Mesenchymal stem cell (in vitro differentiated cells and primary cell): ENCODE data around the gene NIBAN1.
"Not testable (repeated sequence)": the region's sequence is repeated elsewhere in the genome, so short reads cannot be mapped to it uniquely, and the experiment has no call there.

Experiments used
- DNase-seq: peaks from one replicate; pipeline ENCODE4 v3.0.0-alpha.2; 2013
- H2AFZ ChIP-seq: one replicate; pipeline ENCODE4 v1.6.1; 2013; ENCODE audit warnings: low read depth, mild to moderate bottlenecking, control low read depth, inconsistent platforms, low read length, moderate library complexity
- H2AK5ac ChIP-seq: 2 replicates; pipeline ENCODE4 v1.6.1; 2013; ENCODE audit warnings: low read length, moderate library complexity, mild to moderate bottlenecking, inconsistent platforms; ENCODE audit not compliant: severe bottlenecking
- H2BK120ac ChIP-seq: one replicate; pipeline ENCODE4 v1.6.1; 2013; ENCODE audit warnings: low read depth, mild to moderate bottlenecking, inconsistent platforms, low read length, moderate library complexity
- H2BK12ac ChIP-seq, 2 experiments: one replicate each; pipeline ENCODE4 v1.6.1; 2013; ENCODE audit warnings: inconsistent platforms in 2 of 2, low read length in 2 of 2, mild to moderate bottlenecking in 2 of 2, moderate library complexity in 2 of 2, control low read depth in 1 of 2
- H2BK15ac ChIP-seq: one replicate; pipeline ENCODE4 v1.6.1; 2013; ENCODE audit warnings: mild to moderate bottlenecking, low read depth, inconsistent platforms; ENCODE audit not compliant: poor library complexity, severe bottlenecking
- H2BK5ac ChIP-seq: 2 replicates; pipeline ENCODE4 v1.6.1; 2013; ENCODE audit warnings: low read depth, mild to moderate bottlenecking, low read length, control low read depth, inconsistent platforms; ENCODE audit not compliant: poor library complexity, severe bottlenecking
- H3K14ac ChIP-seq, 2 experiments: one replicate each; pipeline ENCODE4 v1.6.1; 2013; ENCODE audit warnings: inconsistent platforms in 2 of 2, low read length in 2 of 2, control low read depth in 1 of 2, mild to moderate bottlenecking in 1 of 2, moderate library complexity in 1 of 2
- H3K18ac ChIP-seq, 2 experiments: one replicate each; pipeline ENCODE4 v1.6.1; 2013; ENCODE audit warnings: inconsistent platforms in 2 of 2, low read length in 2 of 2, control low read depth in 1 of 2, low read depth in 1 of 2, mild to moderate bottlenecking in 1 of 2
- H3K23ac ChIP-seq, 2 experiments: one replicate each; pipeline ENCODE4 v1.6.1; 2013; ENCODE audit warnings: inconsistent platforms in 2 of 2, low read length in 2 of 2, mild to moderate bottlenecking in 2 of 2, moderate library complexity in 2 of 2, control low read depth in 1 of 2
- H3K27ac ChIP-seq: 2 replicates; pipeline ENCODE4 v1.5.1; 2013; ENCODE audit warnings: mild to moderate bottlenecking, moderate library complexity, low read length, control low read depth, inconsistent platforms; ENCODE audit not compliant: poor library complexity, severe bottlenecking
- H3K27me3 ChIP-seq, 2 experiments: 2 replicates each; pipeline versions ENCODE4 v1.6.1 to v1.7.0; 2013; ENCODE audit warnings: low read length in 2 of 2, mild to moderate bottlenecking in 2 of 2, moderate library complexity in 2 of 2, control low read depth in 1 of 2, inconsistent platforms in 1 of 2; ENCODE audit not compliant: control insufficient read depth in 1 of 2, insufficient read depth in 1 of 2
- H3K36me3 ChIP-seq, 2 experiments: 2 replicates each; pipeline versions ENCODE4 v1.6.1 to v1.7.0; 2013; ENCODE audit warnings: low read length in 2 of 2, control low read depth in 1 of 2, inconsistent platforms in 1 of 2, low read depth in 1 of 2, mild to moderate bottlenecking in 1 of 2; ENCODE audit not compliant: insufficient read depth in 2 of 2, control insufficient read depth in 1 of 2
- H3K4ac ChIP-seq, 2 experiments: one replicate each; pipeline ENCODE4 v1.6.1; 2013; ENCODE audit warnings: inconsistent platforms in 2 of 2, low read length in 2 of 2, mild to moderate bottlenecking in 2 of 2, moderate library complexity in 2 of 2, control low read depth in 1 of 2, low read depth in 1 of 2
- H3K4me1 ChIP-seq: 2 replicates; pipeline ENCODE4 v1.6.1; 2013; ENCODE audit warnings: low read depth, low read length, control low read depth; ENCODE audit not compliant: control insufficient read depth, insufficient read depth
- H3K4me2 ChIP-seq: 2 replicates; pipeline ENCODE4 v1.6.1; 2013; ENCODE audit warnings: low read length, mild to moderate bottlenecking, inconsistent platforms; ENCODE audit not compliant: poor library complexity, severe bottlenecking
- H3K4me3 ChIP-seq, 2 experiments: 2 replicates each; pipeline versions ENCODE4 v1.5.1 to v1.7.0; 2013; ENCODE audit warnings: low read length in 2 of 2, mild to moderate bottlenecking in 2 of 2, control low read depth in 1 of 2, low read depth in 1 of 2; ENCODE audit not compliant: insufficient read depth in 1 of 2
- H3K79me1 ChIP-seq: replicated peaks from 2 replicates; pipeline ENCODE4 v1.6.1; 2013; ENCODE audit warnings: mild to moderate bottlenecking, control low read depth, low read length, inconsistent platforms; ENCODE audit not compliant: poor library complexity, severe bottlenecking
- H3K9ac ChIP-seq: 2 replicates; pipeline ENCODE4 v1.7.0; 2013; ENCODE audit warnings: mild to moderate bottlenecking, low read length, moderate library complexity
- H3K9me3 ChIP-seq: 2 replicates; pipeline ENCODE4 v1.7.0; 2013; ENCODE audit warnings: mild to moderate bottlenecking, low read length; ENCODE audit not compliant: control insufficient read depth
- H4K8ac ChIP-seq: one replicate; pipeline ENCODE4 v1.6.1; 2013; ENCODE audit warnings: inconsistent platforms, mild to moderate bottlenecking, low read length, moderate library complexity
- H4K91ac ChIP-seq: one replicate; pipeline ENCODE4 v1.6.1; 2013; ENCODE audit warnings: mild to moderate bottlenecking, low read length, inconsistent platforms
- WGBS: methylation state at CpG from one replicate; pipeline ENCODE4 v1.1.7; 2013; ENCODE audit warnings: mixed read lengths; 5-methylcytosine and 5-hydroxymethylcytosine counted together

The NIBAN1 gene

DNA sequence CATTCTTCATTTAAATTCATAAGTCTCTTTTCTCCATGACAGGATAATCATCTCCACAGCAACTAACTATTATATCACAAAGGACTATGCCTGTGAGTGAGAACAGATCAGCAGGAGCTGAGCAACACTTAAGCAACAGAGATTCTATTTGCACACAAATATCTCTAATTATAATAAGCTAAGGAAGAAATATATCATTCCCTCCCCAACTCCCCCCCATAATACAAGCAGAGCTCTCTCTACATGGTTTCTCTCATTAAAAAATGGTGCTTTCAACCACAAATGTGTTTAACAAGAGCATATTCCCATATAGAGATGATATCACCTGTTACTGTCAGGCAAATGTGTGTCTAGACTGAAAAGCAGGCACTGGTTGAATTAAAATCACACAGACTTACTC, 34.5 kb upstream of the NIBAN1 start:
- H3K9me3 ChIP-seq: no peaks in the 10 kb centered on the region
- H2AFZ ChIP-seq: no peak overlapping the region
- H4K91ac ChIP-seq: no peak overlapping the region
- no peak overlapping the region for H2BK15ac ChIP-seq
- H4K8ac ChIP-seq: no peak overlapping the region
- no peak overlapping the region for H2BK12ac ChIP-seq
- no peak overlapping the region for H2BK5ac ChIP-seq
- H2AK5ac ChIP-seq: no peak overlapping the region
- H3K14ac ChIP-seq: no peak overlapping the region
- no peak overlapping the region for H3K9ac ChIP-seq
- H3K4me3 ChIP-seq: no peak overlapping the region
- H2BK120ac ChIP-seq: no peak overlapping the region
- H3K23ac ChIP-seq: no peak overlapping the region
- H3K79me1 ChIP-seq: no peaks in the 10 kb centered on the region
- no peaks in the 10 kb centered on the region for H3K4me1 ChIP-seq
- H3K4me2 ChIP-seq: no peak overlapping the region
- no peaks in the 10 kb centered on the region for H3K36me3 ChIP-seq
- DNase-seq: no peak
- no peak overlapping the region for H3K18ac ChIP-seq
- H3K27me3 ChIP-seq: no peaks in the 10 kb centered on the region
- H3K4ac ChIP-seq: no peak overlapping the region
- no peak overlapping the region for H3K27ac ChIP-seq

DNA sequence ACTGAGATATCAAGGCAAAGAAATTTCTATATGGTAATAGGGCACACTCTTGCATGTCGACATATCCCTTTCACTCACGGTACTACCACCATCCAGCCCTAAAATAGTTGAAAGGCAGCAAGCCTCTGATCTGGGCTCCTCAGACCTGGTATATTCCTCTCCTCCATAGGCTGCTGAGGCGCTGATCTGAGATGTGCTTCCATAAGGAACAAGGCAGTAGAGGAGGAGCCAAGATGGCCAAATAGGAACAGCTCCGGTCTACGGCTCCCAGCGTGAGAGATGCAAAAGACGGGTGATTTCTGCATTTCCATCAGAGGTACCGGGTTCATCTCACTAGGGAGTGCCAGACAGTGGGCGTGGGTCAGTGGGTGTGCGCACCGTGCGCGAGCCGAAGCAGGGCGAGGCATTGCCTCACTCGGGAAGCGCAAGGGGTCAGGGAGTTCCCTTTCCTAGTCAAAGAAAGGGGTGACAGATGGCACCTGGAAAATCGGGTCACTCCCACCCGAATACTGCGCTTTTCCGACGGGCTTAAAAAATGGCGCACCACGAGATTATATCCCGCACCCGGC, 27.1 kb upstream of the NIBAN1 start:
- H2AK5ac ChIP-seq, H2BK12ac ChIP-seq, H3K23ac ChIP-seq, H2BK5ac ChIP-seq, H2BK15ac ChIP-seq, H4K91ac ChIP-seq, H3K27ac ChIP-seq, H2AFZ ChIP-seq, H3K4me1 ChIP-seq, H3K4me3 ChIP-seq, H3K79me1 ChIP-seq, DNase-seq, H3K4ac ChIP-seq, H3K14ac ChIP-seq, H3K9me3 ChIP-seq, H3K36me3 ChIP-seq, H3K27me3 ChIP-seq, H4K8ac ChIP-seq, H2BK120ac ChIP-seq, H3K18ac ChIP-seq, H3K9ac ChIP-seq, H3K4me2 ChIP-seq: not testable (repeated sequence)
- WGBS: 98% methylated on average over 21 of the region's 26 CpGs

DNA sequence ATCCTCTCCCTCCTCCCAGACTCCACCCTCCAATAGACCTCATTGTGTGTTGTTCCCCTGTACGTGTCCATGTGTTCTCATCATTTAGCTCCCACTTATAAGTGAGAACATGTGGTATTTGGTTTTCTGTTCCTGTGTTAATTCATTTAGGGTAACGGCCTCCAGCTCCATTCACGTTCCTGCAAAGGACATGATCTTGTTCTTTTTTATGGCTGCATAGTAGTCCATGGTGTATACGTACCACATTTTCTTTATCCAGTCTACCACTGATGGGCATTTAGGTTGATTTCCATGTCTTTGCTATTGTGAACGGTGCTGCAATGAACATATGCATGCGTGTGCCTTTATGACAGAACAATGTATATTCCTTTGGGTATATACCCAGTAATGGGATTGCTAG, 25.7 kb upstream of the NIBAN1 start:
- H3K9ac ChIP-seq, H2BK120ac ChIP-seq, H2BK12ac ChIP-seq, H3K14ac ChIP-seq, H3K27me3 ChIP-seq, H3K4ac ChIP-seq, H2AFZ ChIP-seq, H3K79me1 ChIP-seq, H3K9me3 ChIP-seq, H3K36me3 ChIP-seq, H2AK5ac ChIP-seq, H4K91ac ChIP-seq, DNase-seq, H3K27ac ChIP-seq, H4K8ac ChIP-seq, H3K18ac ChIP-seq, H2BK15ac ChIP-seq, H3K23ac ChIP-seq, H3K4me2 ChIP-seq, H2BK5ac ChIP-seq, H3K4me1 ChIP-seq, H3K4me3 ChIP-seq: not testable (repeated sequence)
- 90% methylated on average over 3 of the region's 6 CpGs for WGBS

DNA sequence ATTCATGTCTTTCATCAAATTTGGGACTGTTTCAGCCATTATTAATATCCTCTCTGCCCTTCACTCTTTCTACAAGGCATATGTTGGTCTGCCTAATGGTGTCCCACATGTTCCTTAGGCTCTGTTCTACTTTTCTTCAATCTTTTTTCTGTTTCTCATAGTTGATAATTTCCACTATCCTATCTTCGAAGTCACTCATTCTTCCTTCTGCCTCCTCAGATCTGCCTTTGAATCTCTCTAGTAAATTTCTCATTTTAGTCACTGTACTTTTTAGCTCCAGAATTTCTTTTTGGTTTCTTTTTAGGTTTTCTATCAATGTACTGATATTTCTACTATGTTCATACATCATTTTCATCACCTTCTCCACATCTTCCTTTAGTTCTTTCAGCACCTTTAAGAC, 20.0 kb upstream of the NIBAN1 start:
- Histone ChIP-seq H2BK15ac (no peak overlapping the region), H4K91ac (no peak overlapping the region), H3K14ac (no peak overlapping the region), H3K4ac (no peak overlapping the region), H3K9ac (no peak overlapping the region), H3K4me1 (no peaks in the 10 kb centered on the region), H2AFZ (no peak overlapping the region), H3K18ac (no peak overlapping the region), H3K36me3 (no peaks in the 10 kb centered on the region), H2BK120ac (no peak overlapping the region), H3K27ac (no peak overlapping the region), H2BK5ac (no peak overlapping the region), H4K8ac (no peak overlapping the region), H3K23ac (no peak overlapping the region), H2BK12ac (no peak overlapping the region), H3K4me3 (no peak overlapping the region), H3K9me3 (peaks cover 12% of the 10 kb centered on the region), H3K79me1 (no peaks in the 10 kb centered on the region), H3K4me2 (no peak overlapping the region), H2AK5ac (no peak overlapping the region), H3K27me3 (no peaks in the 10 kb centered on the region)
- DNase-seq: no peak
- 92% methylated on average over 1 of the region's 1 CpG for WGBS
